Hepatocyte (in vitro differentiated cells): ENCODE data around the gene VANGL2.

Source experiments
- CTCF ChIP-seq: fragments of 200-600 bp; sonication (generic); IDR thresholded peaks from 2 replicates; pipeline ENCODE4 v1.5.1; 2016; ENCODE audit warnings: antibody characterized with exemption, mild to moderate bottlenecking; ENCODE audit not compliant: poor library complexity
- EZH2 ChIP-seq: fragments of 200-600 bp; sonication (generic); IDR thresholded peaks from 2 replicates; pipeline ENCODE4 v1.6.1; 2016; ENCODE audit warnings: antibody characterized with exemption, mild to moderate bottlenecking, borderline replicate concordance

GRCh38 chr1:160406131-160406968 lies 6.0 kb downstream of the VANGL2 start:
- TF ChIP-seq CTCF (no peak), EZH2 (no peak)
